Renal cortex interstitium (tissue), 11 donors: ENCODE data around the gene INTS11. TPM values are rescaled to one million over a fixed set of nuclear protein-coding genes. Genes with fewer than 3 reads are reported as not detected.

Source experiments
- DNase-seq, 11 donors: peaks; one replicate each; pipeline ENCODE4 v3.0.0-alpha.2; 2013; ENCODE audit warnings: low read depth in 9 of 11, low spot score in 4 of 11; ENCODE audit errors: extremely low read depth in 1 of 11
- polyA plus RNA-seq, 3 donors: library from polyadenylated mRNA; unstranded; fragments of 120-200 nt; gene quantifications; one replicate each; pipeline ENCODE4 v1.2.1, GENCODE V29; 2013; ENCODE audit not compliant: insufficient read length in 3 of 3

Gene INTS11
- polyA plus RNA-seq, 3 donors = 107 to 159 (median 117) TPM

- no peak for DNase-seq
Measured at GRCh38 chr1:1348420-1349255, 24.2 kb upstream of the INTS11 start.

- DNase-seq = no peak
Measured at GRCh38 chr1:1347663-1348419, 23.4 kb upstream of the INTS11 start.

- no peak for DNase-seq
Measured at GRCh38 chr1:1347026-1347595, 22.7 kb upstream of the INTS11 start.

DNA sequence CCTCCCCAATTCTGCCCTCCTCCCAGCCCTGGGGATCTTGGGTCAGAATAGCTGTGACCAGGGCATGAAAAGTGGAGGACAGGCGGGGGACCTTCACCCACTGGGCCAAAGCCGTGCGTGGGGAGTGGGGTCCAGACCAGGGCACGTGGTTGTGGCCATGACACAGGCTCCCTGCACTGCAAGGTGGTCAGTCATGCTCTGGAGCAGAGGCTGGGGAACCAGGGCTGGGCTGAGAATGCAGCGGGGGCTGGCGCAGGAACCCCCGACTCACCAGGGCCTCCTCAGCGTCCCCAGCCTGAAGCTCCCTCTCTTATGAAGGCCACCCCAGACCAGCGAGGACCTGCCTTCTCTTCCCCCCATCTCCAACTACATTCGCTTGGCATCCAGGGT, 22.0 kb upstream of the INTS11 start:
- DNase-seq = no peak

- no peak for DNase-seq
Measured at GRCh38 chr1:1345860-1346500, 21.5 kb upstream of the INTS11 start.

DNA sequence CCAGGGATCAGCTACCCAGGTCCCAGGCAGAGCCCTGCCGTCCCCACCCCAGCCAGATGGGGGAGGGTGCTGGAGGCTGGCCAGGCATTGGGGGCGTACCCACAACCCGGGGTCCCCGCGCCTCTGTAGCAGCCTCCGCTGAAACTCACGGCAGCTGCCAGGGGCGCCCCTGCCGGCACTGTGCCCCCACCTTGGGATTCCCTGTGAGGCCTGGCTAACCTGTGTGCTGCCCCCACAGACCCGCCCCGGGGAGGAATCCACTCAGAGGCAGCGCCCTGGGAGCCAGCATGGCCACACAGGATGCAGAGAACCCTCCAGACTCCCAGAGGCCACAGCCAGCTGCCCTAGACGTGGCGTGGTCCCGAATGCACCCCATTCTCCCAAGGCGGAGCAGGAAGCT, 20.9 kb upstream of the INTS11 start:
- no peak for DNase-seq

- no peak for DNase-seq
Measured at GRCh38 chr1:1344655-1345361, 20.3 kb upstream of the INTS11 start.

GRCh38 chr1:1343811-1344421, 19.5 kb upstream of the INTS11 start:
- no peak for DNase-seq

DNA sequence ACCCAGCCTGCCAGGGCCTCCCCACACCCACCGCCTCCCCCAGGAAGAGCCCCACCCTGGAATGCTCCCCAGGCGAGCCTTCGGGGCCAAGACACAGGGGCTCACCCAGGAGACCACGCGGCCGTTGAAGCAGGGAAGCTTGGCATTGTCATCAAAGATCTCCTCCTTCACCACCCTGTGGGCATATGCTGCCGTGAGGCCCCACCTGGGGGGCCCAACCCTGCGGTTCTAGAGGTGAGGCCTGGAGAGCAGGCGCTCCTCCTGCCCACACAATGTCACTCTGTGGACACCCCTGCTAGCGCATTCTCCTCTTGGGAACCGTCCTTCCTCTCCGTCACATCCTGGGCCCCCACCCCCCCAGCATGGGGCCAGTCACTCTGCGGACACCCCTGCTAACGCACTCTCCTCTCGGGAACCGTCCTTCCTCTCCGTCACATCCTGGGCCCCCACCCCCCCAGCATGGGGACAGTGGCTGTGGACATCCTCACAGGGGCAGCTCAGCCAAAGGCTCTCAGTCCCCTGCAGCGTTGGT, 18.2 kb upstream of the INTS11 start:
- no peak for DNase-seq

DNA sequence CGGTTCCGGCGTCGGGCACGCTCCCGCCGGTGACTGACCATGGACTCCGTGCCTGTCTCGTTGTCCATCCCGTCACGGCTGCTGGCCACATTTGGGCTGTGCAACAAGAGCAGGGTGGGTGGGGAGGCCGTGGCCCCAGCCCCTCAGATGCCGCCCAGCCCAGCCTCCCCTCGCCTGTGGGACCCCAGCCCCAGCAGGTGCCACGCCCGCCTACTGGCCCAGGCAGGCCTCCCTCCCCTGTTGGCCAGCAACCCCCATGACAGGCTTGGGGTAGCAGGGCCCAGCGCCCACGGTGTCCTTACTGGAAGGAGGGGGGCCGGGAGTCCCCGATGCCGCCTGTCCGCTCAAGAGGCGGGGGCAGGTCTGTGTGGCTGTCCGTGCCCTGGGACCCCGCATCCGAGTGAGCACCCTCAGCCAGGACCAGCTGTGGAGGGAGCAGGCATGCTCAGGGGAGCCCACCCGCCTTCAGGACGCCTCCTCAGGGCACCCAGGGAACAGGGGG, 17.7 kb upstream of the INTS11 start:
- DNase-seq = no peak

GRCh38 chr1:1341549-1342021, 17.1 kb upstream of the INTS11 start:
- DNase-seq = no peak

DNA sequence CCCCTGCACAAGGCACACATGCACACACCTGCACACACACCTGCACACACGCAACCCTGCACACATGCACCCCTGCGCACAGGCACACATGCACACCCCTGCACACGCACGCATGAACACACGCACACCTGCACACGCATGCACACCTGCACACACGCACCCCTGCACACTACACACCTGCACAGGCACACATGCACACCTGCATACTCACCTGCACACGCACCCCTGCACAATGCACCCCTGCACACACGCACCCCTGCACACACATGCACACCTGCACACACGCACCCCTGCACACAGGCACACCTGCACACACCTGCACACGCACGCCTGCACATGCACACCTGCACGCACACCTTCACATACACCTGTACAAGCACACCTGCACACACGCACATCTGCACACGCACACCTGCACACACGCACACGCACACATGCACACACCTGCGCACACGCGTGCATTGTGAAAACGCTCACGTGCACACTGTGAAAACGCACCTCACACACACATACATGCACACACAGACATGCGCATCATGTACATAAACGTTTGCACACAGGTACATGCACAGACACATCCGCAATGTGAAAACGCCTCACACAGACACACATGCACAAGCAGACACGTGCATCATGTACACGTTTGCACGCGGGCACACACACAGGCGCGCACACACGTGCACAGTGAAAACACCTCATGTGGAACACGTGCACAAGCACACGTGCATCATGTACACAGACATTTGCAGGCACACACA, 16.5 kb upstream of the INTS11 start:
- DNase-seq = no peak

DNA sequence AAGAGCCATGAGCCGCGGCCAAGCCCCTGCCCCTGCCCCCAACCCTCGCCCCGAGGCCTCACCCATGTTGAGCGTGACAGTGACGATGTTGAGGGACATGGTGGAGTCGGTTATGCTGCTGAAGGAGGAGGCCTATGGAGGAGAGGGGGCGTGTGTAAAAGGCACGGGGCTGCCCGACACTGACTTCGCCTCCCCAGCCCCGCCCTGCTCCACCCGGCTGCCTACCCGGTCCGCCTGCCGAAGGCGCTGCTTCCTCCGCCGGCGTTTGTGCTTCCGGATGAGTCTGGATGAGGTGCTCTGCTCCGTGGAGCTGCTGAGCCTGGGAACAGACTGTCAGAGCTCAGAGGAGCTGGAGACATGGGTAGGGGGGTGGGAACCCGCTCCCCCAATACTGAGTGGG, 15.7 kb upstream of the INTS11 start:
- DNase-seq = no peak

DNA sequence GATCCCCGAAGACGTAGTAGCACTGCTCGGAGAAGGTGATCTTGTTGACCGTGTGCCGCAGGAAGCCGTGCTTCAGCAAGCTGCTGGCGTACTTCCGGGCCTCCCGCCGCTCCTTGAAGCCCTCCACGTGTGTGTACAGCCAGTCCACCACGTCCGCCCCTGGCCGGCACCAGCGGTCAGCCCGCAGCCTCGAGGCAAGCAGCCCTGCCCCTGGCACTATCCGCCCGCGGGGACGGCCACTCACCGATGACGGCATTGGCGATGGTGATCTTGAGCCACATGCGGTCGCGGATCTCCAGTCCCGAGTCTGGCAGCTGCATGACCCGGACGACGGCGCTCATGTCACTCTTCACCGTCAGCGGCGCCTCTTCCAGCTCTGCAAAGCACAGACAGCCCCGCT, 13.8 kb upstream of the INTS11 start:
- DNase-seq = no peak

GRCh38 chr1:1337793-1338147, 13.3 kb upstream of the INTS11 start:
- no peak for DNase-seq

- DNase-seq = no peak
Measured at GRCh38 chr1:1336931-1337792, 12.7 kb upstream of the INTS11 start.

GRCh38 chr1:1336446-1336845, 12.0 kb upstream of the INTS11 start:
- DNase-seq = no peak
